HG02623 (cell line): ENCODE data around the gene SKAP1.
"Not testable (repeated sequence)": the region's sequence is repeated elsewhere in the genome, so short reads cannot be mapped to it uniquely, and the experiment has no call there.

ENCODE experiments used
- ATAC-seq: cut with Tn5 transposase; IDR thresholded peaks from one replicate; pipeline ENCODE4 v1.9.1; 2021; ENCODE audit warnings: moderate library complexity; ENCODE audit not compliant: unreplicated experiment

Gene SKAP1

DNA sequence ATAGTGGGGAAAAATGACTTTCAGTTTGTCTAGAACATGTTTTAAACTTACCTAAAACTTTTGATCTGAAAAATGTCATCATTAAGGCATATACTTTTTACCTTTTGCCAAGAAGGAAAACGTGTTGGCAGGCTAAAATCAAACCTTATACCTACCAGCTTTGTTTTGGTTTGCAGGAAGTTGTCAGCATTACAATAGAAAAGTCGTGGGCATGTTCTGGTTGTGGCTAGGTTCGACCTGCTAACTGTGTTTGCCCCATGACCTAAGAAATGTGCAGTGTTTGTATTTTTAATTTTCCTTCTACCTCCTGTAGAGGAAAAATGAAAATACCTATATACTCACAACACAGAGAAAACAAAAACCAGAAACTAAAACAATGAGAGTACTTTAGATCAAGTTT lies 13.0 kb downstream of the SKAP1 start:
- ATAC-seq, result no peak

DNA sequence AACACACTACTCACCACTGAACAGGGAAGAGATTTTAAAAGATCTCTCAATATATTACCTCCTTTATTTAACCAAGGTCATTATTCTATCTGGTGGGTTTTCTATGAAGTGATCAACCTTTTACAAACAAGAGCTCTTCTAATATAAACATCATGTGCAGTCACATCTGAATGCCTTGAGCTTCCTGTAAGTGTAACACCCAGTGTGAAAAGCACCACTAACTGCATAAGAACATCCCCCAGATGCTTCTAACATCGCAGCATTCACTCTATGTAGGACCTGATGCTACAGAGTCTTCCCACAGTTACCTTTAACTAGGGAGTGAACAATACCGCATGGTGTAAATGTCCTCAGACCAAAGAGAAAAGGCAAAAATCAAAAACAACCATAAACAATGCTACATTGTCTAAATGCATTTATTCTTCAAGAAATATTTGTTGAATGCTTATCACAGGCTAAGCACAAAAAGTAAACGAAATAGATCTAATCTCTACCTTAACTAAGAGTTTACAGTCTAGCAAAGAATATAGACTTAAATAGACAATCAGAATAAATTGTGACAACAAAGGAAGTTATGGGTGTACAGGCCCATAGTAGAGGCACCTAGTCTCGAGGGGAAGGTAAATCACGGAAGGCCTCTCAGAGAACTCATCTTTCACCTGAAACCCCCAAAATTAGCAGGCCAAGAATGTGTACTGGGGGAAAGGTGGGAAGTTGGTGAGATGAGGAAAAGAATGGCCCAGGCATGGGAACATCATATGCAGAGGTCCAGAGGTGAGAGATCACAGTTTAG lies 16.2 kb downstream of the SKAP1 start:
- no peak for ATAC-seq

GRCh38 chr17:48412841-48413240 lies 17.2 kb downstream of the SKAP1 start:
- ATAC-seq, result no peak

GRCh38 chr17:48410821-48411220 lies 19.2 kb downstream of the SKAP1 start:
- ATAC-seq, result not testable (repeated sequence)

GRCh38 chr17:48409607-48410006 lies 20.4 kb downstream of the SKAP1 start:
- ATAC-seq, result no peak

DNA sequence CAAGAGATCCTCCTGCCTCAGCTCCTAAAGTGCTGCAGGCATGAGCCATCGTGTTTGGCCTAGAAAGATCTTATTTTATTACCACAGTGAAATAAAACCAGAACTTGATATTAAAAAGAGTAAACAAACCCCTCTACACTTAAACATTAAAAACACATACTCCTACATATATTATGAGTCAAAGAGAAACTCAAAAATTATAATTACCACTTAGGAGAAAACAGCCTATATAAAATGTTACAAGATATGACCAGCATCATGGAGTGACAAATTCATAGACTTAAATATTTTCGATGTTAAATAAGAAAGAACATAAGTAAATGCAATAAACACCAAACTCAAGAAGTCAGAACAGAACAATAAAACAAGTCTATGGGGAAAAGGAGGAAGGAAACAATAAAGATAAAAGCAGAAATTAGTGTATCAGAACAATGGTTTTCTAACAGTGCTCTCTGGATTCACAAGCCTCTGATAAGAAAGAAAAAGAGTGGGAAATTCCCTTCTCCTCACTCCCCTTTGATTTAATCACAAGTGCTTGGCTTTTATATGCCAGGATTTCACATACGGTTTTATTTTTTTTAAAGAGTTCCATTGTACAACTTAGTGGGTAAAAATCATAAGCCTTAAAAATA lies 23.0 kb downstream of the SKAP1 start:
- no peak for ATAC-seq

DNA sequence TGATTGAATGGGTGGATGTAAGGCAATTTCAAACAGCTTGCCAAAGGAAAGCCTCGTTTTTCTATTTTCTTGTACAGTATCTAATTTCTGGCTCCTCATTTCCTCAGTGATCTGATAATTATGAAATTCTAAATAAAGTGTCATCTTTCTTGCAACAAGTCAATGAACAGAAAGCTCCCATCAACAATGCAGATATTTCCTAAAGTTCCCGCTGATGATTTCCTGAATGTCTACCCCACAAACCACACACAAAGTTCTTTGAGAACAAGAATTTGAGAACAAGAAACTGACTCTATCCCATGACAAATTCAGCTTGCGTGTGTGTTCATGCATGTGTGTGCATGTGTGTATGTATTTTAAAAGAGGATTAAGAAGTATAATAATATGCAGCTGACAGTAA lies 35.2 kb downstream of the SKAP1 start:
- ATAC-seq, result no peak

DNA sequence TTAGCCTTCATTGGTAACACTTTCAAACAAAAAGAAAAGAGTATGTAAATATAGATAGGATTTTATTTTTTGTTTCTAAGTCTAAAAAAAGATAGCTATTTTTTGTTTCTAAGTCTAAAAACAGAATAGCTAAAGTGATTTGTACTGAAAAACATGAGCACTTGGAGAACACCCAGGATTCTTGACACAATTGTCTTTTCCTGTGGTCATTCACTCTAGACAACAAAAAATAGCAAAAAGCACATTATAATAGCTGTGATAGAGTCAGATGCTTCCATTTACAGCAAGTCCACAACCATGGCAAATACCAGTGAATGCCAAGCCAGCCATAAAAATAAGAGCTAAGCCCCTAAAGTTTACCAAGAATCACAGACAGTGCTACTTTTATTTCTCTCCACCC lies 36.7 kb downstream of the SKAP1 start:
- ATAC-seq, result no peak

GRCh38 chr17:48392857-48393256 lies 37.2 kb downstream of the SKAP1 start:
- ATAC-seq, result no peak

DNA sequence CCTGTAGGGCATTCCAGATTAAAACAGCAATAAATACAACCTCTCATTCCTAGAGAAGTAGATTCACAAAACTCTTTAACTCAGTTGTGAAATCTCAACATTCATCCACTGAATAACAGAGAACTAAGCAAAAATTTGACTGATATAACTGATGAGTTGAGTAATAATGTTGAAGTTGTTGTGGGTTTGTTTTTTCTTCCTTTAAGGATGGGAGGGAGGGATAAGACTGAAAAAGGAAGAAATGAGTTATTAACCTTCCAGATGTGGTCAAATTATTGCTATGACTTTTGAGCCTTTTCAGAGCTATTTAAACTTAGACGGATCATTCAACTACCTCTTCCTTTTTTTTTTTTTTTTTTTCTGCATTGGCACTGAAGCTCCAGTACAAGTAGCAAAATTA lies 38.6 kb downstream of the SKAP1 start:
- ATAC-seq, result no peak

DNA sequence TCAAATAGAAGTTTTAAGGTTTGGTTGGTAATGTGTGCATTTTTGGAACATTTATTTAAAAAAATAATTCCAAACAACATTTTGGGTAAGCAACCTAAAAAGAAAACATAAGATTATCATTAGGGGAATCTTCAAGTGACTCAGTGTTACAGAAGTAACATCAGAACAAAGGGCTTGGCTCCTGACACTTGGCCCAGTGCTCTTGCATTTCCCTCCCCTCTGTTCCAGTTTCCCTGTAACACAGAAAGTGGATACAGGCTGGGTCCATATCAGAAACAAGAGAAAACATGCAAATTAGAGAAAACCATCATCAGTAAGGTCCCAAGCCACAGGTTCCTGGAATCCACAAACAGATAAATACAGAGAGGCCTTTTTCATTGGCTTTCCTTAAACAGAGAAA lies 40.1 kb downstream of the SKAP1 start:
- no peak for ATAC-seq

GRCh38 chr17:48388955-48389743 lies 40.9 kb downstream of the SKAP1 start:
- no peak for ATAC-seq

DNA sequence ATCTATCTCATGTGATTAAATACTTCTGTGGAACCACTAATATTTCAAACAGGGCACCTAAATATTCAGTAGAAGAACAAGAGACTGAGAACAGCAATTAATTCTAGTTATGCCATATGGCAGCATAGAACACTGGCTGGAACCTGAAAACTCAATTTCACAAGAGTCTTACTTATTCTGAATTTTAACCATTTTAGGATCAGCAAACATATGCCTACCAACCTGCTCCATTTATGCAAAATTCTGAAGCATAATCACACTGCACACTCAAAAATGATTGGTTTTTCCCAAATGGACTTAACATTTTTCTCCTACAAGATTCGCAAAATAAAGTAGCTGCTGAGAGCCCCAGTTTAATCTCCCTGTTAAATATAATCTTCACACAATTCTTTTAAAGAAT lies 43.2 kb downstream of the SKAP1 start:
- ATAC-seq, result no peak

GRCh38 chr17:48385319-48385718 lies 44.7 kb downstream of the SKAP1 start:
- ATAC-seq, result no peak

DNA sequence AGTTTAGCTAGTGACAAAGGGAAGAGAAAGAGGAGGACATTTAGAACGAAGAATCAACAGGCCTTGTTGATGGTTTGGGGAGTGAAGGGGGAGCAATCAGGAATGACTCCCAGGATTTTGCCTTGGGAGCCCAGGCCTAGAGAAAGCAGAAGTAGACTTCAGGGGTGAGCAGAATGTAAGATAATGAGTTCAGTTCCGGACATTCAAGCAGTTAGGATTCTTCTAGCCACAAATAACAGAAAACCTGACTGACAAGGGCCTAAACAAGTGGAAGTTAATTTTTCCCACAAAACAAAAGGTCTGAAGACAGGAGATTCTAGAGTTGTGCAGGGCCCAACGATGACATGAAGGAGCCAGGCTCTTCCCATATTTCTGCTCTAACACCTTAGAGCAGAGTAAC lies 45.9 kb downstream of the SKAP1 start:
- no peak for ATAC-seq

DNA sequence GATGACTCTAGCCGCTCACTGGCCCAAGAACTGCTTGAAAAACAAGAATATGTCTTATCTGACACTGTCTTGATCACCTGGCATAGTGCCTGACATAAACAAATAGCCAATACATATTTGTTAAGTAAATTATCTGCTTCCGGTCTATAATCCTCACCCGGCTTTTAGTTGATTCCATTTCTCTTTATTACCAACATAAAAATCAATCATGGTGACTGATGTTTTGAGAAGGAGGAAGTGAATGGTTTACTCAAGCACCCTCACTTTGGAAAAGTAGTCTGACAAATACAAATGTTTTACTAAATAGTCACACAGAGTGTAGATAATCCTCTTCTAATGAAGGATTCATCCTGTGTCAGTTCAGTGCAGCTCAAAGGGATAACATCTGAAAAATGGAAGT lies 47.0 kb downstream of the SKAP1 start:
- ATAC-seq, result no peak

GRCh38 chr17:48378708-48379392 lies 51.2 kb downstream of the SKAP1 start:
- ATAC-seq, result no peak

DNA sequence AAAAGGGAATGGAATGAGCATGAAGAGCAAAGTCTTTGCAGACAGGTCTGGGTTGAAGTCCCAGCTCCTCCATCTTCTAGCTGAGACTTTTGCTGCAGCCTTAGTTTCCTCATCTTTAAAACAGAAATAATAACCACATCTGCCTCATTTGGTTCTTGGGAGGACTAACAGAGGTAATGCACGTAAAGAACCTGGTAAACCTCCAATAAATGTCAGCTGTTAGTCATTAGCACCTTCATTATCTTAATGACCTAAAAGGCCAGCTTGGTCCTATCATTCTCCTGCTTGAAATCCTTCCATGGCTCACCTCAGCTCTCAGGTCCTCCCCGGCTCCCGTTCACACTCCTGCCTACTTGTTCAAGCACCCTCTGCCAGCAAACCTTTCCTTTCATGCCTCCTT lies 51.8 kb downstream of the SKAP1 start:
- no peak for ATAC-seq

DNA sequence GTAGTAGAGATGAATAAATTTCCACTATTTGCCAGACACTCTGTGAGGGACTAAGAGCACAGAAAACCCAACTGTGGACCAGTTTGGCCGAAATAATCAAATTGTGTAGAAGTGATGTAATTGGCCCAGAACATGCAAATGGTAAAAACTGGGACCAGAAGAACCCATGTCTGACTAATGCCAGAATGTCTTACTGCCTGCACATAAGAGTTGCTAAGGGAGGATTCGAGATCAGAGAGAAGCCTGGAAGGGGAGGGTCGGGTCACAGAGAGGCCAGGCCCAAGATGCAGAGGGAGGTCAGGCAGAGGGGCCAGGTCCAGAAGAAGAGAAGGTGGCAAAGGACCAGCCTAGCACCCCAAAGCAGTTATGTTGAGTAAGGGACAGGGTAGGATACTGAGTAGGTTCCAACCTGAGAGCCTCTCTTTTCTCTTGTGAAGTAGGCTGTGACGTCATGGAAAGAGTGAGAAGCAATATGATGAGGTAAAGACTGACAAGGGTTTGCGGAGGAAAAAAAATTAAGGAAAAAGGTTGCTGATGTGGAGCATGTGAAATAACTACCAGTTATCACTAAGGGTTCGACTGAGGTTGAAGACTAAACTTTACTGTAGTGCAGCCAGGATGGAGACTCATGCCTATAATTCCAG lies 53.2 kb downstream of the SKAP1 start:
- no peak for ATAC-seq

DNA sequence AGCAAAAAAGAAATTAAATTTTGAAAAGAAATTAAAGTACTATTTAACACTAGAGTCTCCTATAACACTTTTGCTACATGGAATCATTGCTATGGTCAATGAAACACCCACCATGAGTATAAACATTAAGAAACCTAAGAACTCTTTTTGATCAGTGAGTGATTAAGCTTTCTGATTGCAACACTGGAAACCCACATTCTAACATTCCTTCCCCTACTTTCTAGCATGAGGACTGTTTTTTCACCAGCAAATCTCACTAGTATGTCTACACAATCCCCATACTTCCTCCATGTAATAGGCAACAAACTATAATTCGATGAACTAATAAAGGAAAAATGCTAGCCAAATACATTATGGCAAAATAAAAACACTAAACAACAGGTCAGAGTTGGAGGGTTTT lies 54.7 kb downstream of the SKAP1 start:
- no peak for ATAC-seq
